CD4-positive, alpha-beta T cell treated with Interleukin-21 for 1 hour (primary cell): ENCODE results near the gene TCEAL9.
"Not testable (repeated sequence)": the region's sequence is repeated elsewhere in the genome, so short reads cannot be mapped to it uniquely, and the experiment has no call there.

Experiments
- DNase-seq: peaks from one replicate; pipeline ENCODE4 v3.0.0-alpha.2; 2020

The TCEAL9 gene, protein sequence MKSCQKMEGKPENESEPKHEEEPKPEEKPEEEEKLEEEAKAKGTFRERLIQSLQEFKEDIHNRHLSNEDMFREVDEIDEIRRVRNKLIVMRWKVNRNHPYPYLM

DNA sequence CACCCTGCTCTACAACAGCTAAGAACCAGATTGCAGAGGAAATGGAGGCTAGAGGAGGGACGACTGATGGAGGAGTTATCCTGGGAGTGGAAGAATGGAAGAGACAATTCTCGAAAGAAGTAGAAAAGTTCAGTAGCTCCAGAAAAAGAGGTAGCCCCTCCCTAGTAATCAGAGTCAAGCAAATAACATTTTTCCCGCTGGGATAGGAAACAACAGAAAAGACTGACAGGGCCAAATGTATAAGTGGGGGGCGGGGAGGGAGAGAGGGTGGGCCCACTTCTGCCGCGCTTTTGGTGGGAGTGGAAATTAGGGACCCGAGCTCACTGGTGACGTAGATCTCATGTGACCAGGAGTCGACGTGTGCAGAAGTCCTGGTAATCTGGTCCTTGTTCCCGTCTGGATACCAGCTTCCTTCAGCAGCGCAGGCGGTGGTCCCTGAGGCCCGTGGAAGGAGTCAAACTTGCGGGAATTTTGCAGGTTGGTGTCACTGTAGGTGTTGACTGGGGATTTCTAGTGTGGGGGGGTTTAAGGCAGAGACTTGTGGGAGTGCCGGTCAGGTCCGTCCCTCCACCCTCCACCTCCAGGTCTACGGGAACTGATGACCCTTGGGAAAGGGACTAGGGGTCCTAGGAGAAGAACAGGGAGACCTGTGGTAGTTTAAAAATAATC lies at the start of gene TCEAL9:
TCEAL9 (plus strand) TSS at position 377 of the 669 bp plus-strand sequence. CDS start 1,179 bp downstream, outside the sequence.
- DNase-seq, result no peak

DNA sequence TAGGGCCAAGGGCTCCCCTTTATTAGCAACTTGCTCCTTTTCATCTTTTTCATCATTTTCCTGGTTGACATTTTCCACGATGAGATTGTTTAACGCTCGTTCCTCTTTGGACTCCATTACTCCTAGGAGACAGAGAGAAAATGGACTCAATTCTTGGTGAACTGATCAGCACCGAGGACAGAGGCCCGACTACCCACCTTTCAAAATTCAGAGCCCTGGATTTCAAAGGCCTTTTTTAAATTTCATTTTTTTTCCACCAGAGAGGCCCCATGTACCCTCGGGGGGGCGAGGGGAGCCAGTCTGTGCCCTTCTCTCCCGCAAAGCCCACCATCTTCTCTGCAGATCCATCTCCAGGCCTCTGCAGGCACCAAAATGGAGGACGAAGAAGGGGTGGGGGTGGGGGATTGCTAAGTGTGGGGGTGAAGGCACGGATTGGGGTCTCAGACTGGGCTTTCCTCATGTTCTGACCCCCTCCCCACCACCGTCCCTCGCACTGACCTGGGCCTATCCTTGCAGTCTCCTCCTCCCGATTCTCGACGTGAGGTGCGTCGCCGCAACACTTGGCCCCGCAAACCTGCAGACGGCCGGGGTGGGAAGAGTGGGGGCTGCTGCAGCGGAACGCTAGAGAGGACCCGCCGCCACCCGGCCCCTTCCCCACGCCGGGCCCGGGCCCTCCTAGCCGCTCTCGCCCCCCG lies 46.3 kb upstream of the TCEAL9 start:
- DNase-seq, result no peak

DNA sequence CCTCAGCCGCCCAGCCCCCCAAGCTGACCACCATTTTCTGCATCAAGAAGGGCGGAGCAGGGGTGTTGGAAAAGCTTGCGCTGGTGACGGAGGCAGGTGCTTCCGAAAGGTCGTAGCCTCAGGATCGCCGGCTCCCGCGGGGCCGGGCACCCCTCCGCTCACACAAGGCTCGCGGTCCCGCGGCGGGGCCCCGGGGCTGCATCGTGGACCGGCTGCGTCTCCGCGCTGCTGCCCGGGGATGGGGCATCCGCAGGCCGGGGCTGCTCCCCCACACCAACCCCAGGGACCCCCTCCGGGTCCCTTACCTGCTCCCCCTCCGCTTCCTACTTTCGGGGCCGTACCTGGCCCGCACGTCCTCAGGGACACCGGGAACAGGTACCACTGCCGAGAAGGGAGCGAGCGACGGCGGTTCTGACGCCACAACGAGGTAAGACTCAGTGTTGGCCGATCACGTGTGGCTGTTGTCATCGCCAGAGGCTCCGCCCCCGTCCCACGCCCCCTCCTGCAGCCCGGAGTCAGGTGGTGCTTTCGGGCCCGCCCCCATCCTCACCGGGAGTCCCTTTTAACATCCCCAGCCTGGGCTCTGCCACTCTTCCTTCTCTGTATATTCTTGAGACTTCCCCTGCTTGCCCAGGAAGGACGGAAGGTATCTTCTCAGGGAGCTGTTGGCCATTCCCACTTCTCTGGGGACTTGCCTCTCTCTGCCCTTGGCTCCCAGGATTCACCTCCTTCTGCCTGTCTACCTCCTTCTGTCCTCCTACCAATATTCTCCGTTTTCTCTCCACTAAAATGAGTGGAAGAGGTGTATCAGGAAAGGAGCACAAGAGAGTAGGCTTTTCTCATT lies 45.5 kb upstream of the TCEAL9 start, which contains the start of gene BEX2:
BEX2 (minus strand) TSS at position 436 of the 844 bp plus-strand sequence. CDS start 1,014 bp downstream, outside the sequence.
- DNase-seq, result peak; percentile 87

DNA sequence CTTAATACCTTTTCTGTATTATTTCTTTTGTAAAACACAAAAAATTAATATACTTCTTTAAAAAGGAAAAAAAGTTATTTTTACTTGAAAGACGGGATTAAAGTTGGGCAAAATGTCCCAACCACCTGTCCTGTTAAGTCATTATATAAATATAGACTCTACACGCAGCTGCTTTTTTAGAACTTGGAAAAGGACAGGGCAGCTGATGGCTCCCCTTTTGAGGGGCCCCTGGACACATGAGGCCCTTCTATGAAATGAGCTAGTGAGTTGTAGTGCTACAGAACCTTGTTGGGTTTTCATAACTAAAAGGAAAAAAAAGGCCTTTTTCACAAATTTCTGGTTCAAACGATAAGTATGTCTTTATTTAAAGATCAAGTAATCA lies 44.9 kb upstream of the TCEAL9 start:
- no peak for DNase-seq

DNA sequence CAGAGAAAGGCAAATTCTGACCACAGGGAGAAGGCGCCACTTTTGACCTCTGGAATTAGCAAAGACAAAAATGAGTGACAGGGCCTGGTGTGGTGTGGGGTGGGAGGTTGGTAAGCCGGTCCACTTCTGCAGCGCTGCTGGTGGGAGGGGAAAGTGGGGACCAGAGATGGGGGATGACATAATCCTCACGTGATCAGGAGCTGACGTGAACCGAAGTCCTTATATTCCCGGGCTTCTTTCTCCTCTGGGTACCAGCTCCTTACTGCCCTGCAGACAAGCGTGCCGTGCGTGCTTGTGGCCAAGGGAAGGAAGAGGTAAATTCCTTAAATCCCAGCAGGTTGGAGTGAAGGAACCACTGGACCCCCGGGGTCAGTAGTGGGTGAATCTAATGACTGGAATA lies 26.3 kb upstream of the TCEAL9 start, which contains the start of gene TCEAL7:
TCEAL7 (plus strand) TSS at position 249 of the 400 bp plus-strand sequence. CDS start 1,165 bp downstream, outside the sequence.
- DNase-seq, result no peak

DNA sequence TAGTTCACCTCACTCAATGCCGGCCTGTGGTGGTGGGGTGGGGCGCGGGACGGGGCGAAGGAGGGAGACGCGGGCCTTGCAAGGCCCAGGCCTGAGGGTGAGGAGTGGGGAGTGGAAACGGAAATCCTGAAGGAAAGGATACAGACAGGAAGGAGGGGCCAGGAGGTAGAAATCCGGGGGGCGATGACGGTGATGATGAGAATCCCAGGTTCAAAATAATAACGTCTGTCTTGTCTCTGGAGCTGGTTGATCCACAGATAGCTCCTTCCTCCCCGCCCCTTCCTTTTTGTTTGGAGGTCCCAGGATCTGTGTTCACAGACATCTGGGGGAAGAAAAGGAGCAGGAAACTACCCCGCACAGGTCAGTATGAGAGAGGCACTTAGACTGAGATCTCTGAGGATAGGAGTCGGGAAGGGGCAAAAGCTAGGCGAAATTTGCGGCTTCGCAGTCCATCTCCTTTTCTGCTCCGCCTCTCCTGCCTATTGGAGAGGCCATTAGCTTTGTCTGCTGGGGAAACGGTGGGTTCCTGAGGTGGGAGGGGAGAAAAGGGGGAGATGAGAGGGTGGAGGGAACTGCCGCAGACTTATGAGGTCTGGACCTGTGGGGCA lies 25.5 kb upstream of the TCEAL9 start:
- no peak for DNase-seq

DNA sequence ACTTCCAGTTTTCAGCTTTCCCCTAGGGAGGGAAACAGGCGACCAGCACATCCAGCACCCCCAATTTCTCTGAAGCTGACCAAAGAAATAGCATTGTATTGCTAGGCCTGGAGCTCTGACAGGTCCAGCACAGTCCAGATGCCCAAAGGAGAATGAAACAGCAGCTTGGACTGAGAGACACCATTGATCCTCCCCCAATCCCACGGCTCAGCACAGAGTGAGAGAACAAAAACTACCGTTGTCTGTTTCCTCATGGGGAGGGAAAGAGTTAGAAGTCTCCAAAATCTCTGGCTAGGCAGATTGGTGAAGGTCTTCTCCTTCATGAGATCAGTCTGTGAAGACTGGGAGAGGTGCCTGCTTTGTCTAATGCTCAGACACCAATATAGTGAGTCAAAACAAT lies 17.6 kb upstream of the TCEAL9 start:
- no peak for DNase-seq

DNA sequence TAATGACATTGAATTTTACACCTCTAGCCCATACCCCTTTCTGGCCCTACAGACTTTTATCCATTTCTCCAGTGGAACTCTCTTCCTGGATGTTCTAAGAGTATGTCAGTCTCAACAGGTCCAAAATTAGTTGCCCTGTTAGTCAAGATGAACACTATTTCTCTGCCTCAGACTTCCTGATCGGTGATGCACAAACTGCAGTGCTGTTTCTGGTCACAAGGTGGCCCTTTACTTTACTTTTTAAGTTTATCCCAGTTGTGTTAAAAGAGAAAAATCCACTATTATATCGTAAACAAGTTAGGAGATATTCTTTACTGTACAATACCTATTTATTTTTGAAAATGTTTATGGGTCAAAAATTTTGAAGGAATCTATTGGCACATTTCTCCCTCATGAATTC lies 13.2 kb upstream of the TCEAL9 start:
- DNase-seq, result peak; percentile 39

DNA sequence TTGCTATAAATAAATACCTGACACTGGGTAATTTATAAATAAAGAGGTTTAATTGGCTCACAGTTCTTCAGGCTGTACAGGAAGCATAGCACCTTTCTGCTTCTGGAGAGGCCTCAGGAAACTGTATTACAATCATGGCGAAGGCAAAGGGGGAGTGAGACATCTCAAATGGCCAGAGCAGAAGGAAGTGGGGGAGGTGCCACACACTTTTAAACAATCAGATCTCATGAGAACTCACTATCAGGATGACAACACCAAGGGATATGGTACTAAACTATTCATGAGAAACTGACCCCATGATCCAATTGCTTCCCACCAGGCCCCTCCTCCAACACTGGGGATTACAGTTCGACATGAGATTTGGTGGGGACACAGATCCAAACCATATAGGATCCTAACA lies 11.7 kb upstream of the TCEAL9 start:
- DNase-seq, result no peak

DNA sequence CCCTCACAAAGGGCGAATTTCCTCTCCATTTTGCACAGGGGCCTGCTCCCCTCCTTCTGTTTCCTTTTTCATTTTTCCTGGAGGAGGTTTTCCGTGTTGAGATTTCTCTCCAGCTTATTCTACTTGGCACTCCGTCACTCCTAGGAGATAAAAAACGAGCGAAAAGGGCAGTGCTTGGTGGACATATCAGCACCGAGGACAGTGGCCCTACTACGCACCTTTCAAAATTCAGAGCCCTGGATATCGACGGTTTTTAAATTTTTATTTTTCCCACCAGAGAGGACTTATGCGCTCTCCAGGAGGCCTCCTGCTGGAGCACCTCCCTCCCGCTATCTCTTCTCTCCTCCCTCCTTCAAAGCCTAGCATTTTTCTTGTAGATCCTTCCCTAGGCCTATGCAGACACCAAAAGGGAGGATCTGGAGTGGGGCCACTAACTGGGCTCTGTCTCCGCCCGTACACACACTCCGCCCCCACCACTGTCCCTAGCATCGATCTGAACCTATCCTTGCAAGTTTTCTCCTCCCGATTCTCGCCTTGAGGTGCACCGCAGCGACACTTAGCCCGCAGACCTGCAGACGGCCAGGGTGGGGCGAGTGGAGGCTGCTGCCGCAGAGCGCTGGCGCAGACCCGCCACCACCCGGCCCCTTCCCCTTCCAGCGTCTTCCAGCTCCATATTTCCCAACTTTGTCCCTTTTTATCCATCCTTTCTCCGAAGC lies 8.5 kb upstream of the TCEAL9 start:
- no peak for DNase-seq

DNA sequence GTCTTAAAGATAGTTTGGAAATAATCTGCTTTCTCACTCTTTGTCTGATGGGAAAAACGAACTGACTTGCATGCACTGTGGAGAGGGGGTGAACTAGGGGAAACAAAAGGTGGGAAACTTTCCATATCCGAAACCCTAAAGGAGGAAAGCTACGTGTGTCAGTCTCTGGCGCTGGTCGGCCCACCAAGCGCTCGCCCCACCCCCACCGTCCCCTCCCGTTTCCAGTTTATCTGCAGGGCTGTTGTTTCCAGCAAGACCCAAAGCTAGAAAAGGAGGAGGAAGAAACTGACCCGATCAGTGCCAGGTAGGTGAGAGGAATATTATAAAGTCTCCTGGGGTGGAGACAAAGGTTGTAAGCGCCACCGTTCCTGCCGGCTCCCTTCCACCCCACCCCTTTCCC lies 552 bp downstream of the TCEAL9 start:
- no peak for DNase-seq

DNA sequence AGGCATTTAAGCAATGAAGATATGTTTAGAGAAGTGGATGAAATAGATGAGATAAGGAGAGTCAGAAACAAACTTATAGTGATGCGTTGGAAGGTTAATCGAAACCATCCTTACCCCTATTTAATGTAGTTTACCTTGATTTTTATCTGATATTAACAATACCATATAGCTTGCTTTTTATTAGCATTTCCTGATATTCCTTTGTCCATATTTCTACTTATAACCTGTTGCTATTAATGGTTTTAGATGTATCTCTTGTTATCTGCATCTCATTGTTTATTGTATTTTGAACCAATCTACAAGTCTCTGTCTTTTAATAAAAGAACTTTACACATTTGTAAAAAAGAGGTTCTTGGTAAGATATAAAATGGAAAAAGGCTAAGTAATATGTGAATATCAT lies 1.6 kb downstream of the TCEAL9 start:
- DNase-seq, result no peak

DNA sequence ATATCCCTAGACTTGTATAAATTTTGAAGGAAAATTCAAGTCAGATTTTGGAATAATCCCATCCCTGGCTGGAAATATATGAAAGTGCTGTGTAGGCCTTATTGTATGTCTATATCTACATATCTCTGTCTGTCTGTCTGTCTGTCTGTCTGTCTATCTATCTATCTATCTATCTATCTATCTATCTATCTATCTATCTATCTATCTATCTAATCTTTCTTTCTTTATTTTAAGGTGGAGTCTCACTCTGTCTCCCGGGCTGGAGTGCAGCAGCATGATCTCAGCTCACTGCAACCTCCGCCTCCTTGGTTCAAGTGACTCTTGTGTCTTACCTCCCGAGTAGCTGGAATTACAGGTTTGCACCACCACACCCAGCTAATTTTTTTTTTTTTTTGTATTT lies 3.3 kb downstream of the TCEAL9 start:
- not testable (repeated sequence) for DNase-seq

DNA sequence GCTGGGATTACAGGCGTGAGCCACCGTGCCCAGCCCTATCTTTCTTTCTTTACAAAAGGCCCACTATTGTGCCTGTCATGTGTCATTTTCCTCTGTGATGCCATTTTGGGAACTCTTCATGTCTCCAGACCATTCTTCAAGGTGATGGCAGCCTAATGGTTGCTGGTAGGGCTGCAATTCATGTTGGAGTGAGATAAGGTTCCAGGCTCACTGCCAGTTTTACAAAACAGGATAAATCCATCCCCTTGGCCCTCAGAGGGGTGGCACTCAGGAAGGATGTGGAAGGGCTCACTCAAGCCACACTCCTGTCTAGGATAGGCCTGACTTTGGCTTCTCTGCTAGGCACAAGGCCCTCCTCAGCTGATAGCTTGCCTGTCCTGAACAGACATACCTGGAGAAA lies 3.8 kb downstream of the TCEAL9 start:
- DNase-seq, result no peak

DNA sequence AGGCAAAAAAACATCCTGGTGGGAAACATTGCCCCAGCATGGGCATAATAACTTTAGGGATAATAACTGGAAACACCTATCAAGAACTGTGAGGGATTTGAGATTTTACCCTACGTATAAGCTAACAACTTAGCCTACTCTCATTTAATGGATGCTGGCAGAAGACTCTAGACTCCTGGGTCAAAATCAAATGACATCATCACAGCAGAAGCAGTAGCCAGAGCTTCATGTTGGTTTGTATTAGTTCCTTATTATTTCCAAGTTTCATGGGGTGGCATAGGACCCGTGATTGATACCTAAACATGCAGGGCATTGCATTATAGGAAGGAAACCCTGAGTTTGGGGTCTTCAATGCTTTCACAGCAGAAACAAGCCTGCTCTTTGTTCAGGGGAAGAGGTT lies 4.6 kb downstream of the TCEAL9 start:
- DNase-seq, result no peak

DNA sequence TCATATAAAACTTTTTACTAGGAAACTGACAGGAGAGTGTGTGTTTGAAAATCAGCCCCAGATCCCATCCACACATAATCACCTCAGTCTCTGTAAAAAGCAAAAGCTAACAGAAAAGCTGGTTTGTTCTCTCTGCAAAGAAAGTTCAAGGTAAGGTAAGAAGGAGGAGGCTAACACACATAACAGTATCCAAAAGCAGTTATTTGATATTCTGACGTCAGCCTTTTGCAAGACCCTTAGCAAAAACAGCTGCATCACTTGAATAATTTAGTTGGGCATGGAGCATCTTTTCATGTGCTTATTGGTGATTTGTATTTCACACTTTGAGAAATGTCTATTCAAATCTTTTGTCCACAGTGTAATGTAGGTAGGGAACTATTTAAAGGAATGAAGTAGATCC lies 5.5 kb downstream of the TCEAL9 start:
- DNase-seq, result no peak

DNA sequence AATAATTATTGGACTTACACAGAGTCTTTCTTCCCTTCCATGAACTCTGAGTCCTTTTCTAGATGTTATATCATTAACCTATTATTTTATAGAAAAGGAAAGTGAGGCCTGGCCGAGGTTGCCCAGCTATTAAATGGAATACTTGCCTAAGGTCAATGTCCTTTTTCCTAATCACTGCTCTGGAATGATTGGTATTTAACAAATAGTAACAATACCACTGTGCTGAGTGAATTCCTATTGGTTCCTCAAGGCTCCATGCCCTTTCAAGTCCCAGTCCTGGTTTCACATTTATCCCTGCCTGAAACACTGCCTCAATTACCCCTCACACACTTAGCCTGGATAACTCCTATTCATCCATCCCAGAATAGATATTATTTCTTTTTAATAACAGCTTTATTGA lies 6.2 kb downstream of the TCEAL9 start:
- DNase-seq, result no peak

DNA sequence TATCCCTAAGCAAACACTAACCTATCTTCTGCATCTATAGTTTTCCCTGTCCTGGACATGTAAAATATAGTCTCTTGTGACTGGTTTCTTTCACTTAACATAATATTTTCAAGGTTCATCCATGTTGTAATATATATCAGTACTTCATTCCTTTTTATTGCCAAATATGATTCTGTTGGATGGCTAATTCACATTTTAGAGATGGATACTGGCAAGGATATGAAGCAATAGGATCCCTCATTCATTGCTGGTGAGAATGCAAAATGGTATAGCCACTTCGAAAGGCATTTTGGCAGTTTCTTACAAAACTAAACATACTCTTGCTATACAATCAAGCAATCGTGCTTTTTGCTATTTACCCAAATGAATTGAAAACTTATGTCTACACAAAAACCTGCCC lies 6.7 kb downstream of the TCEAL9 start:
- DNase-seq, result no peak

DNA sequence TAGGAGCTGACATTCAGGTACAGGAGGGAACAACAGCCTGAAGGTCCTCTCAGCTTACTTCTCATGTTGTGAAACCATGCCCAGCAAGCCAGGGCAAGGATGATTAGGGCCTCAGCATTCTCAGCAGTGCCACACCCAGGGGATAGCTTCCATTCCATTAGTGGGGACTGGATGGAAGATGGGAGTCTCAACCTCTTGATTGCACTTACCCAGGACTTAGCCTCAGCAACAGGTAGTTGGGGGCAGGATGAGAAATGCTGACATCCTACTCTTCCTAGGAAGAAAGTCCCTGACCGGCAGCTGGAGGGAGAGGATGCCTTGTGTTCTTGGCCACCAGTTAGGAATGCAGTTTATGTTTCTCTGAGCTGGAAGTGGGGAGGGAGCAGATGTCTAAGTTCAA lies 11.2 kb downstream of the TCEAL9 start:
- no peak for DNase-seq

DNA sequence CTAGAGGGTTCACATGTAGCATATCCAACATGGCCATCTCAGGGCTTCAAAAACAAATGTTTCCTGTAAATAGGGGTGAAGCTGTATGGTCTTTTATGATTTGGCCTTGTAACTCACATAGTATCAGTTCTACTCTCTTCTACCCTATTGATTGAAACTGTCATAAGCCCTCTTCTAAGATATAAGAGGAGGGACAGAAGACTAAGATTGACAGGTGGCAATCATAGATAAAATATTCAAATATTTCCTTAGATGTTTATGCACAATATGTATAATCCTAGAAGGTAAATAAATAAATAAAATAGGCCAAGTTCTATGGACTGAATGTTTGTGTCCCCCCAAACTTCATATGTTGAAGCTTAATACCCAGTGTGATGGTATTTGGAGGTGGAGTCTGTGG lies 13.2 kb downstream of the TCEAL9 start:
- DNase-seq, result no peak

DNA sequence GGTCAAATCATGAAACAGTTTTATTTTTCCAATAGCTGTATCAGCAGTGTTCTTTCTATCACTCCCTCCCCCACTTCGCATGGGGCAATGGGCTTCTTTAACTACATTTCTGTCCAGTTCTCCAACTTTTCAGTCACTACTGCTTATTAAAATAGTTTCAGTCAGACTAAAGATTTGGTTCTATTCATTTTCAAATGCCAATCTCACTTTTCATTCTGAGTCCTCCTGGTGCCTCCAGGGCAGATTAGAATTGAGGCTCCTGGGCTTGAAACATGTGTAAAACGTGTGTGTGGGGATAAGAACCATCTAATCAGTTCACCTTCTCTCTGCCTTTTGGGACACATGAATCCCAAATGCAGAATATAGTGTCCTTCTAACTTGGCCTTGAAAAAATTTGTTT lies 16.6 kb downstream of the TCEAL9 start:
- DNase-seq, result no peak

DNA sequence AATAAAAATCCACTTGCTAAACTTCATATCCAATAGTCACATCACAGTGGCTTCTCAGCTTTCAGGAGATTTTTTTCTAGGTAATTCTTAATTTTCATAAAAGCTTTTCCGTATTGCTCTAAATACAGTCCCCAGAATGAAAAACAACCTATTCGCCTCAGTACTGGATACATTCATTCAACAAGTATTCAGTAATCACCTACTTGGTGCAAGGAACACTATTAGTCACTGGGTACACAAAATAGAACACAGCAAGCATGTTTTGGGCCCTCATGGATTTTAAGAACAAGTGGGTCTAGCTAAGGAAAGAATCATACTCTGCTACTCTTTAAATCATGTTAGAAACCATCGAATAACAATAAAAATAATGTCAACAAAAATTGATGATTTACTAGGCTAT lies 17.3 kb downstream of the TCEAL9 start:
- DNase-seq, result no peak
